Measurements from ENCODE around the gene AGO3. TPM values are rescaled to one million over a fixed set of nuclear protein-coding genes. Genes with fewer than 3 reads are reported as not detected.

The AGO3 gene
- total RNA-seq, 1 experiment from 2014 or later: 39.4 TPM

DNA sequence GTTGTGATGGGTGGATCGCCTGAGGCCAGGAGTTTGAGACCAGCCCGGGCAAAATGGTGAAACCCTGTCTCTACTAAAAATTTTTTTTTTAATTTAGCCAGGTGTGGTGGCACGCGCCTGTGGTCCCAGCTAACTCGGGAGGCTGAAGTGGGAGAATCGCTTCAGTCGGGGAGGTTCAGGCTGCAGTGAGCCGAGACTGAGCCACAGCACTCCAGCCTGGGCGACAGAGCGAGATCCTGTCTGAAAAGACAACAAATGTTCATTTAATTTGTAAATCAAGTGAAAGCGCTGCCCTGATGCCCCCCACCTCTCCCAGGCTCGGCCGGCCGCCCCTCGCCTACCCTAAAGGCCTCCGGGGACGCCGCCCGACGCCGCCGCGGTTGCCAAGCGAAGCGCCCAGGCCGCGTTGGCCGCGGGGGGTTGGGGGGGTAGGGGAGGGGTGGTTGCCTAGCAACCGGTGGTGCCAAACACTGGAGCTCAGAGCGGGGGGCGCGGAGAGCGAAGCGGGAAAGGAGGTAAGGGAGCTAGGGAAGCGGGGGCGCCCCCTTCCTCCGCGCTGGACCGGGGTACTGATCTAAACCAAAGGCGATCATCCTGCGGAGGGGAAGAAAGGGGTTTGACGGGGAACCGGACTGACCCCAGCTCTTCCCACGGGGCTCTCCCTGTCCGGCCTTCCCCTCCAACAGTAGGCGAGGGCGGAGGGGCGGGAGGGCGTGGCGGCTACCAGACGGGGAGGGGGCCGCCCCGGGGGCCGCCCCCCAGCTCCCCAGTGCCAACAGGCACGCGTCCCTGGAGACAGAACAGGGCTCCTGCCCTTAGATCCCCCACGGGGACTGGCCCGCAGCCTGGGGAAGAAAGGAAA lies 153.0 kb downstream of the AGO3 start, which contains the start of gene TEKT2:
Gene TEKT2, plus strand, starts transcription at position 460 of the 862 bp plus-strand sequence. CDS start 828 bp downstream, outside the sequence.
- DNase-seq (ENCODE audit: low read depth, low spot score) (no peak), ATAC-seq (no peak)
- no peaks in the 10 kb centered on the region for H3K36me3 ChIP-seq (ENCODE audit: control insufficient read depth, insufficient read depth, low read length)
- BruUV-seq (replicated peaks): no TSS peak
- peak within 1 kb of the TSS in 1 of 2 experiments; percentile 24; a peak in 3 of 4 replicates for H3K4me3 ChIP-seq (ENCODE audit: low read depth in 2 of 2, low read length in 2 of 2)
- POLR2A ChIA-PET: no interaction called here
- in situ Hi-C loops (cut with HindIII; ENCODE audit: low pct_unique_long_range_greater_than_20kb, low sequenced_read_pairs) (no loop called here), intact Hi-C loops (cut with micrococcal nuclease; ENCODE audit: unreplicated experiment) (no loop called here)
- H3K9me3 ChIP-seq (ENCODE audit: control insufficient read depth, insufficient read depth, low read depth, low read length): no peaks in the 10 kb centered on the region
- TF ChIP-seq POLR2AphosphoS5 (IDR thresholded peaks at IDR 0.05; ENCODE audit: low read depth, low read length) (no peak), TCF7L2 (IDR thresholded peaks at IDR 0.05; ENCODE audit: low read depth, low read length) (no peak), SIN3A (IDR thresholded peaks at IDR 0.05; ENCODE audit: borderline replicate concordance, insufficient read depth, low read depth, low read length) (no peak)
- TF ChIP-seq, protein P1, sequence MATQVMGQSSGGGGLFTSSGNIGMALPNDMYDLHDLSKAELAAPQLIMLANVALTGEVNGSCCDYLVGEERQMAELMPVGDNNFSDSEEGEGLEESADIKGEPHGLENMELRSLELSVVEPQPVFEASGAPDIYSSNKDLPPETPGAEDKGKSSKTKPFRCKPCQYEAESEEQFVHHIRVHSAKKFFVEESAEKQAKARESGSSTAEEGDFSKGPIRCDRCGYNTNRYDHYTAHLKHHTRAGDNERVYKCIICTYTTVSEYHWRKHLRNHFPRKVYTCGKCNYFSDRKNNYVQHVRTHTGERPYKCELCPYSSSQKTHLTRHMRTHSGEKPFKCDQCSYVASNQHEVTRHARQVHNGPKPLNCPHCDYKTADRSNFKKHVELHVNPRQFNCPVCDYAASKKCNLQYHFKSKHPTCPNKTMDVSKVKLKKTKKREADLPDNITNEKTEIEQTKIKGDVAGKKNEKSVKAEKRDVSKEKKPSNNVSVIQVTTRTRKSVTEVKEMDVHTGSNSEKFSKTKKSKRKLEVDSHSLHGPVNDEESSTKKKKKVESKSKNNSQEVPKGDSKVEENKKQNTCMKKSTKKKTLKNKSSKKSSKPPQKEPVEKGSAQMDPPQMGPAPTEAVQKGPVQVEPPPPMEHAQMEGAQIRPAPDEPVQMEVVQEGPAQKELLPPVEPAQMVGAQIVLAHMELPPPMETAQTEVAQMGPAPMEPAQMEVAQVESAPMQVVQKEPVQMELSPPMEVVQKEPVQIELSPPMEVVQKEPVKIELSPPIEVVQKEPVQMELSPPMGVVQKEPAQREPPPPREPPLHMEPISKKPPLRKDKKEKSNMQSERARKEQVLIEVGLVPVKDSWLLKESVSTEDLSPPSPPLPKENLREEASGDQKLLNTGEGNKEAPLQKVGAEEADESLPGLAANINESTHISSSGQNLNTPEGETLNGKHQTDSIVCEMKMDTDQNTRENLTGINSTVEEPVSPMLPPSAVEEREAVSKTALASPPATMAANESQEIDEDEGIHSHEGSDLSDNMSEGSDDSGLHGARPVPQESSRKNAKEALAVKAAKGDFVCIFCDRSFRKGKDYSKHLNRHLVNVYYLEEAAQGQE (IDR thresholded peaks at IDR 0.05; ENCODE audit: insufficient read depth in 1 of 2, low read depth in 2 of 2, low read length in 1 of 2): no peak
- TF ChIP-seq, protein P2, sequence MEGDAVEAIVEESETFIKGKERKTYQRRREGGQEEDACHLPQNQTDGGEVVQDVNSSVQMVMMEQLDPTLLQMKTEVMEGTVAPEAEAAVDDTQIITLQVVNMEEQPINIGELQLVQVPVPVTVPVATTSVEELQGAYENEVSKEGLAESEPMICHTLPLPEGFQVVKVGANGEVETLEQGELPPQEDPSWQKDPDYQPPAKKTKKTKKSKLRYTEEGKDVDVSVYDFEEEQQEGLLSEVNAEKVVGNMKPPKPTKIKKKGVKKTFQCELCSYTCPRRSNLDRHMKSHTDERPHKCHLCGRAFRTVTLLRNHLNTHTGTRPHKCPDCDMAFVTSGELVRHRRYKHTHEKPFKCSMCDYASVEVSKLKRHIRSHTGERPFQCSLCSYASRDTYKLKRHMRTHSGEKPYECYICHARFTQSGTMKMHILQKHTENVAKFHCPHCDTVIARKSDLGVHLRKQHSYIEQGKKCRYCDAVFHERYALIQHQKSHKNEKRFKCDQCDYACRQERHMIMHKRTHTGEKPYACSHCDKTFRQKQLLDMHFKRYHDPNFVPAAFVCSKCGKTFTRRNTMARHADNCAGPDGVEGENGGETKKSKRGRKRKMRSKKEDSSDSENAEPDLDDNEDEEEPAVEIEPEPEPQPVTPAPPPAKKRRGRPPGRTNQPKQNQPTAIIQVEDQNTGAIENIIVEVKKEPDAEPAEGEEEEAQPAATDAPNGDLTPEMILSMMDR (IDR thresholded peaks at IDR 0.05): no peak
- CTCF ChIA-PET: no interaction called here
- H3K27ac ChIP-seq (ENCODE audit: low read length): no peak within 1 kb of the TSS
- H3K4me1 ChIP-seq (ENCODE audit: control insufficient read depth, insufficient read depth, low read length): no peaks in the 10 kb centered on the region; the same call in 1 of the 2 replicates
- no peaks in the 10 kb centered on the region for H3K27me3 ChIP-seq (ENCODE audit: control insufficient read depth, insufficient read depth, low read length)

GRCh38 chr1:36084497-36085115 lies 153.7 kb downstream of the AGO3 start:
- POLR2A ChIA-PET: no interaction called here
- BruUV-seq (replicated peaks): no TSS peak
- ATAC-seq (no peak), DNase-seq (ENCODE audit: low read depth, low spot score) (no peak)
- Histone ChIP-seq H3K36me3 (ENCODE audit: control insufficient read depth, insufficient read depth, low read length) (peaks cover 4% of the 10 kb centered on the region; the same call in 1 of the 2 replicates), H3K4me1 (ENCODE audit: control insufficient read depth, insufficient read depth, low read length) (no peaks in the 10 kb centered on the region; the same call in 1 of the 2 replicates), H3K4me3 (ENCODE audit: low read depth in 2 of 2, low read length in 2 of 2) (peak overlapping the region in 1 of 2 experiments; percentile 24; a peak in 3 of 4 replicates), H3K27me3 (ENCODE audit: control insufficient read depth, insufficient read depth, low read length) (no peaks in the 10 kb centered on the region), H3K27ac (ENCODE audit: low read length) (no peak overlapping the region), H3K9me3 (ENCODE audit: control insufficient read depth, insufficient read depth, low read depth, low read length) (no peaks in the 10 kb centered on the region)
- CTCF ChIA-PET: no interaction called here
- in situ Hi-C loops (cut with HindIII; ENCODE audit: low pct_unique_long_range_greater_than_20kb, low sequenced_read_pairs) (no loop called here), intact Hi-C loops (cut with micrococcal nuclease; ENCODE audit: unreplicated experiment) (no loop called here)
- TF ChIP-seq POLR2AphosphoS5 (IDR thresholded peaks at IDR 0.05; ENCODE audit: low read depth, low read length): no peak
- TF ChIP-seq TCF7L2 (IDR thresholded peaks at IDR 0.05; ENCODE audit: low read depth, low read length): no peak
- no peak for TF ChIP-seq SIN3A (IDR thresholded peaks at IDR 0.05; ENCODE audit: borderline replicate concordance, insufficient read depth, low read depth, low read length)
- TF ChIP-seq, protein P1 (IDR thresholded peaks at IDR 0.05; ENCODE audit: insufficient read depth in 1 of 2, low read depth in 2 of 2, low read length in 1 of 2): no peak
- TF ChIP-seq, protein P2 (IDR thresholded peaks at IDR 0.05): no peak

Measured in Panc1 (cell line).